ENCODE results near the gene PRR14L. TPM values are rescaled to one million over a fixed set of nuclear protein-coding genes. Genes with fewer than 3 reads are reported as not detected.
A peak's percentile ranks its signal among the peaks of the same experiment; 100 is the strongest.

Gene PRR14L
- total RNA-seq, 1 donor from 2014 or later: 74.9 TPM

DNA sequence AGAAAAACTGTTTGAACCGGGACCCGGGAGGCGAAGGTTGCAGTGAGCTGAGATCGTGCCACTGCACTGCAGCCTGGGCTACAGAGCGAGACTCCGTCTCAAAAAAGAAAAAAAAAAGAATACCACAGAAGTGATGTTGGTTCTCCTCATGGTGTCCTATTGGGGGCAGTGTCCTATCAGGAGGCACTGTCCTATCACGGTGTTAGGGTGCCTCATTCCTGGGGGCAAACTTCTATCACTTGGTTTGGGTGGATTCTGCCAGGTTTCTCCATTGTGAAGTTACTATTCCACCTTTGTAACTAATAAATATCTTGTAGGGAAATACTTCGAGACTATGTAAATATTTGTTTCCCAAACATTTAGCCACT, 19.6 kb downstream of the PRR14L start:
- TF ChIP-seq, protein P1, sequence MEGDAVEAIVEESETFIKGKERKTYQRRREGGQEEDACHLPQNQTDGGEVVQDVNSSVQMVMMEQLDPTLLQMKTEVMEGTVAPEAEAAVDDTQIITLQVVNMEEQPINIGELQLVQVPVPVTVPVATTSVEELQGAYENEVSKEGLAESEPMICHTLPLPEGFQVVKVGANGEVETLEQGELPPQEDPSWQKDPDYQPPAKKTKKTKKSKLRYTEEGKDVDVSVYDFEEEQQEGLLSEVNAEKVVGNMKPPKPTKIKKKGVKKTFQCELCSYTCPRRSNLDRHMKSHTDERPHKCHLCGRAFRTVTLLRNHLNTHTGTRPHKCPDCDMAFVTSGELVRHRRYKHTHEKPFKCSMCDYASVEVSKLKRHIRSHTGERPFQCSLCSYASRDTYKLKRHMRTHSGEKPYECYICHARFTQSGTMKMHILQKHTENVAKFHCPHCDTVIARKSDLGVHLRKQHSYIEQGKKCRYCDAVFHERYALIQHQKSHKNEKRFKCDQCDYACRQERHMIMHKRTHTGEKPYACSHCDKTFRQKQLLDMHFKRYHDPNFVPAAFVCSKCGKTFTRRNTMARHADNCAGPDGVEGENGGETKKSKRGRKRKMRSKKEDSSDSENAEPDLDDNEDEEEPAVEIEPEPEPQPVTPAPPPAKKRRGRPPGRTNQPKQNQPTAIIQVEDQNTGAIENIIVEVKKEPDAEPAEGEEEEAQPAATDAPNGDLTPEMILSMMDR (conservative IDR thresholded peaks at IDR 0.05): peak; percentile 34
- H3K4me3 Mint-ChIP-seq: no peak overlapping the region
- H3K27me3 Mint-ChIP-seq (ENCODE audit: low read depth): no peaks in the 10 kb centered on the region
- no peak for DNase-seq (ENCODE audit: low read depth, low spot score)
- no peak overlapping the region for H3K27ac Mint-ChIP-seq (ENCODE audit: unreplicated experiment)
- H3K4me1 Mint-ChIP-seq: peaks cover 20% of the 10 kb centered on the region
- no peaks in the 10 kb centered on the region for H3K9me3 Mint-ChIP-seq
- peaks cover 6% of the 10 kb centered on the region for H3K36me3 Mint-ChIP-seq (ENCODE audit: low read depth)

DNA sequence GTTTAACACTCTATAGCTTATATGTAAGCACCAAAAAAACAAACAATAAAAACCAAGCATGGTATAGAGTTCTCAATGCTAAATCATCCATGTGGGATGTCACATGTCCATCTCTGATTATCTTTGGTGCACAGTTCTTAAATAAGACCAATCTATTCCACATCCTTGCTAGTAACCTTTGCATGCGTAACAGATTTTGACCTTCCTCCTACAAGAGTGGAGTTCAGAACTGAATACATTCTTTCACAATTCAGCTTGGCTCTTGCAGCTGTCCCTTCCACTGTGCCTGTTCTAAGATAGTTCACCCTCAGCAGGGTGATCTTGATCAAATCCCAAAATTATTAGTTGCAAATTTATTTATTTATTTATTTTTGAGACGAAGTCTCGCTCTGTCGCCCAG, 21.1 kb downstream of the PRR14L start:
- TF ChIP-seq, protein P1 (conservative IDR thresholded peaks at IDR 0.05): no peak
- no peaks in the 10 kb centered on the region for H3K9me3 Mint-ChIP-seq
- H3K4me3 Mint-ChIP-seq: no peak overlapping the region
- no peak for DNase-seq (ENCODE audit: low read depth, low spot score)
- peaks cover 13% of the 10 kb centered on the region for H3K36me3 Mint-ChIP-seq (ENCODE audit: low read depth)
- no peaks in the 10 kb centered on the region for H3K27me3 Mint-ChIP-seq (ENCODE audit: low read depth)
- peaks cover 20% of the 10 kb centered on the region for H3K4me1 Mint-ChIP-seq
- no peak overlapping the region for H3K27ac Mint-ChIP-seq (ENCODE audit: unreplicated experiment)

- Mint-ChIP-seq H3K4me1 (peaks cover 16% of the 10 kb centered on the region), H3K27me3 (ENCODE audit: low read depth) (no peaks in the 10 kb centered on the region), H3K9me3 (no peaks in the 10 kb centered on the region), H3K4me3 (no peak overlapping the region), H3K27ac (ENCODE audit: unreplicated experiment) (no peak overlapping the region), H3K36me3 (ENCODE audit: low read depth) (peaks cover 8% of the 10 kb centered on the region)
- TF ChIP-seq, protein P1 (conservative IDR thresholded peaks at IDR 0.05): no peak
- DNase-seq (ENCODE audit: low read depth, low spot score): no peak
These were observed 23.2 kb downstream of the PRR14L start for GRCh38 chr22:31726692-31727091.

DNA sequence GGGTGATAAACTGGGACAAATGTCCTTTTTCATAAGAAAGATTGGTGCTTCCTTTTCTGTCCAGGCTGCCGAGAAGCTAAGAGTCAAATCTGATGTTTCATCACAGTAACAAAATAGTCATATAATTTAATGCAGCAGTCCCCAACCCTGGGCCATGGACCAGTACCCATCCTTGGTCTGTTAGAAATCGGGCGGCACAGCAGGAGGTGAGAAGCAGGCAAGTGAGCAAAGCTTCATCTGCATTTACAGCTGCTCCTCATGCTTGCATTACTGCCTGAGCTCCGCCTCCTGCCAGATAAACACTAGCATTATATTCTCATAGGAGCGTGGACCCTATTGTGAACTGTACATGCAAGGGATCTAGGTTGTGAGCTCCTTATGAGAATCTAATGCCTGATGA, 26.2 kb downstream of the PRR14L start:
- Mint-ChIP-seq H3K27me3 (ENCODE audit: low read depth) (no peaks in the 10 kb centered on the region), H3K4me3 (no peak overlapping the region), H3K4me1 (peaks cover 7% of the 10 kb centered on the region), H3K9me3 (no peaks in the 10 kb centered on the region), H3K36me3 (ENCODE audit: low read depth) (peaks cover 8% of the 10 kb centered on the region), H3K27ac (ENCODE audit: unreplicated experiment) (no peak overlapping the region)
- no peak for DNase-seq (ENCODE audit: low read depth, low spot score)
- TF ChIP-seq, protein P1 (conservative IDR thresholded peaks at IDR 0.05): no peak

GRCh38 chr22:31719850-31720471, 30.0 kb downstream of the PRR14L start:
- TF ChIP-seq, protein P1 (conservative IDR thresholded peaks at IDR 0.05): no peak
- no peaks in the 10 kb centered on the region for H3K27me3 Mint-ChIP-seq (ENCODE audit: low read depth)
- H3K9me3 Mint-ChIP-seq: no peaks in the 10 kb centered on the region
- no peaks in the 10 kb centered on the region for H3K4me1 Mint-ChIP-seq
- H3K36me3 Mint-ChIP-seq (ENCODE audit: low read depth): peaks cover 13% of the 10 kb centered on the region
- H3K27ac Mint-ChIP-seq (ENCODE audit: unreplicated experiment): no peak overlapping the region
- DNase-seq (ENCODE audit: low read depth, low spot score): no peak
- H3K4me3 Mint-ChIP-seq: no peak overlapping the region

All from neural crest cell (in vitro differentiated cells).